NCI-H128 (cell line): ENCODE data around the gene PCDHGB6.
"Not testable (repeated sequence)": the region's sequence is repeated elsewhere in the genome, so short reads cannot be mapped to it uniquely, and the experiment has no call there.

Source experiments
- DNase-seq: peaks from one replicate; lab custom pipeline; 2025; ENCODE audit not compliant: unreplicated experiment; lab: John Stamatoyannopoulos, UW

Gene PCDHGB6

GRCh38 chr5:141417494-141418172, 9.8 kb downstream of the PCDHGB6 start, which contains the start of gene PCDHGB7:
TSS of gene PCDHGB7 (plus strand) at chr5:141417677. CDS start at chr5:141417860, 183 bp downstream.
- not testable (repeated sequence) for DNase-seq

DNA sequence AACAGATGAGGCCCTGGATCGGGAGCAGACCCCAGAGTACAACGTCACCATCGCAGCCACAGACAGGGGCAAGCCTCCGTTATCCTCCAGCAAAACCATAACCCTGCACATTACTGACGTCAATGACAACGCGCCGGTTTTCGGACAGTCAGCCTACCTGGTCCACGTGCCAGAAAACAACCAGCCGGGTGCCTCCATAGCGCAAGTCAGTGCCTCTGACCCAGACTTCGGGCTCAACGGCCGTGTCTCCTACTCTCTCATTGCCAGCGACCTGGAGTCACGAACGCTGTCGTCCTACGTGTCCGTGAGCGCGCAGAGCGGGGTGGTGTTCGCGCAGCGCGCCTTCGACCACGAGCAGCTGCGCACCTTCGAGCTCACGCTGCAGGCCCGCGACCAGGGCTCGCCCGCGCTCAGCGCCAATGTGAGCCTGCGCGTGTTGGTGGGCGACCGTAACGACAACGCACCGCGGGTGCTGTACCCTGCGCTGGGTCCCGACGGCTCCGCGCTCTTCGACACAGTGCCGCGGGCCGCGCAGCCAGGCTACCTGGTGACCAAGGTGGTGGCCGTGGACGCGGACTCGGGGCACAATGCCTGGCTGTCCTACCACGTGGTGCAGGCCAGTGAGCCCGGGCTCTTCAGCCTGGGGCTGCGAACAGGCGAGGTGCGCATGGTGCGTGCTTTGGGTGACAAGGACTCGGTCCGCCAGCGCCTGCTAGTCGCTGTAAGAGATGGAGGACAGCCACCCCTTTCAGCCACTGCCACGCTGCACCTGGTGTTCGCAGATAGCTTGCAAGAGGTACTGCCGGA, 11.5 kb downstream of the PCDHGB6 start:
- DNase-seq = no peak

DNA sequence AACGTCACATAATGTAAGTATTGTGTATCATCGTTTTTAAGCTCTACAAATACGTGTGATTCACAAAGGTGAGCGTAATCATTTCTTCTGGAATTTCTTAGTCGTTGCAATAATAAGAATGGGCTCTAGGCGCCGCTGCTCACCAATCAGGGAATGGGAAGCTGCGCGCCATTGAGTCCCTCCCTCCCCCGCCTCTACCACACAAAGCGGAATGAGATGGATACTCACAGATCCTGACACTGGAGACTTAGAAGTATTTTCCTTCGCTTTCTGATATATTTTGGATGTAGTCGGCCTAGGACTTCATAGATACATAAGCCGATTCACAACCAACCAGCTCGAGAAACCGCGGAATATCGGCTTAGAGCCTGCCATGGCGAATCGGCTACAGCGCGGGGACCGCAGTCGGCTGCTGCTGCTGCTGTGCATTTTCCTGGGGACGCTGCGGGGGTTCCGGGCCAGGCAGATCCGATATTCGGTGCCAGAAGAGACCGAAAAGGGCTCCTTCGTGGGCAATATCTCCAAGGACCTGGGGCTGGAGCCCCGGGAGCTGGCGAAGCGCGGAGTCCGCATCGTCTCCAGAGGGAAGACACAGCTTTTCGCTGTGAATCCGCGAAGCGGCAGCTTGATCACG, 13.2 kb downstream of the PCDHGB6 start, which contains the start of gene PCDHGA11:
Gene PCDHGA11 (plus strand): TSS at position 197 of the 634 bp plus-strand sequence. CDS start 177 bp downstream, at position 374.
- DNase-seq = no peak

DNA sequence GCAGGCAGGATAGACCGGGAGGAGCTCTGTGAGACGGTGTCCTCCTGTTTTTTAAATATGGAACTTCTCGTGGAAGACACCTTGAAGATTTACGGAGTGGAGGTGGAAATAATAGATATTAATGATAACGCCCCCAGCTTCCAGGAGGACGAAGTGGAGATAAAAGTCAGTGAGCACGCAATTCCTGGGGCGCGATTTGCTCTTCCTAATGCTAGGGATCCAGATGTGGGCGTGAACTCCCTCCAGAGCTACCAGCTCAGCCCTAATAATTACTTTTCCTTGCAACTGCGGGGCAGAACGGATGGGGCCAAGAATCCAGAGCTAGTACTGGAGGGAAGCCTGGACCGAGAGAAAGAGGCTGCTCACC, 13.7 kb downstream of the PCDHGB6 start:
- DNase-seq = no peak

- no peak for DNase-seq
Observed at GRCh38 chr5:141422742-141423291, 15.0 kb downstream of the PCDHGB6 start.

GRCh38 chr5:141427783-141428426, 20.1 kb downstream of the PCDHGB6 start:
- DNase-seq = no peak

DNA sequence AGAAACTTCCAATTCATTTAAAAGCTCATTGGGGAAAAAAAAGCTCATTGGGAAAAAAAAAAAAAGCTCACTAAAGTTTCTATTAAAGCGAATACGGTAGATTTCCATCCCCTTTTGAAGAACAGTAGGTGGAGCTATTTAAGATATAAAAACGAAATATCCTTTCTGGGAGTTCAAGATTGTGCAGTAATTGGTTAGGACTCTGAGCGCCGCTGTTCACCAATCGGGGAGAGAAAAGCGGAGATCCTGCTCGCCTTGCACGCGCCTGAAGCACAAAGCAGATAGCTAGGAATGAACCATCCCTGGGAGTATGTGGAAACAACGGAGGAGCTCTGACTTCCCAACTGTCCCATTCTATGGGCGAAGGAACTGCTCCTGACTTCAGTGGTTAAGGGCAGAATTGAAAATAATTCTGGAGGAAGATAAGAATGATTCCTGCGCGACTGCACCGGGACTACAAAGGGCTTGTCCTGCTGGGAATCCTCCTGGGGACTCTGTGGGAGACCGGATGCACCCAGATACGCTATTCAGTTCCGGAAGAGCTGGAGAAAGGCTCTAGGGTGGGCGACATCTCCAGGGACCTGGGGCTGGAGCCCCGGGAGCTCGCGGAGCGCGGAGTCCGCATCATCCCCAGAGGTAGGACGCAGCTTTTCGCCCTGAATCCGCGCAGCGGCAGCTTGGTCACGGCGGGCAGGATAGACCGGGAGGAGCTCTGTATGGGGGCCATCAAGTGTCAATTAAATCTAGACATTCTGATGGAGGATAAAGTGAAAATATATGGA, 22.7 kb downstream of the PCDHGB6 start, which contains the start of gene PCDHGA12:
Gene PCDHGA12 (plus strand): TSS at position 176 of the 782 bp plus-strand sequence. CDS start 253 bp downstream, at position 429.
- no peak for DNase-seq

DNA sequence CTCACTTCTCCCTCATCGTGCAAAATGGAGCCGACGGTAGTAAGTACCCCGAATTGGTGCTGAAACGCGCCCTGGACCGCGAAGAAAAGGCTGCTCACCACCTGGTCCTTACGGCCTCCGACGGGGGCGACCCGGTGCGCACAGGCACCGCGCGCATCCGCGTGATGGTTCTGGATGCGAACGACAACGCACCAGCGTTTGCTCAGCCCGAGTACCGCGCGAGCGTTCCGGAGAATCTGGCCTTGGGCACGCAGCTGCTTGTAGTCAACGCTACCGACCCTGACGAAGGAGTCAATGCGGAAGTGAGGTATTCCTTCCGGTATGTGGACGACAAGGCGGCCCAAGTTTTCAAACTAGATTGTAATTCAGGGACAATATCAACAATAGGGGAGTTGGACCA, 23.5 kb downstream of the PCDHGB6 start:
- DNase-seq = no peak

DNA sequence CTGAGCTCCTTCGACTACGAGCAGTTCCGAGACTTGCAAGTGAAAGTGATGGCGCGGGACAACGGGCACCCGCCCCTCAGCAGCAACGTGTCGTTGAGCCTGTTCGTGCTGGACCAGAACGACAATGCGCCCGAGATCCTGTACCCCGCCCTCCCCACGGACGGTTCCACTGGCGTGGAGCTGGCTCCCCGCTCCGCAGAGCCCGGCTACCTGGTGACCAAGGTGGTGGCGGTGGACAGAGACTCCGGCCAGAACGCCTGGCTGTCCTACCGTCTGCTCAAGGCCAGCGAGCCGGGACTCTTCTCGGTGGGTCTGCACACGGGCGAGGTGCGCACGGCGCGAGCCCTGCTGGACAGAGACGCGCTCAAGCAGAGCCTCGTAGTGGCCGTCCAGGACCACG, 24.5 kb downstream of the PCDHGB6 start:
- not testable (repeated sequence) for DNase-seq

DNA sequence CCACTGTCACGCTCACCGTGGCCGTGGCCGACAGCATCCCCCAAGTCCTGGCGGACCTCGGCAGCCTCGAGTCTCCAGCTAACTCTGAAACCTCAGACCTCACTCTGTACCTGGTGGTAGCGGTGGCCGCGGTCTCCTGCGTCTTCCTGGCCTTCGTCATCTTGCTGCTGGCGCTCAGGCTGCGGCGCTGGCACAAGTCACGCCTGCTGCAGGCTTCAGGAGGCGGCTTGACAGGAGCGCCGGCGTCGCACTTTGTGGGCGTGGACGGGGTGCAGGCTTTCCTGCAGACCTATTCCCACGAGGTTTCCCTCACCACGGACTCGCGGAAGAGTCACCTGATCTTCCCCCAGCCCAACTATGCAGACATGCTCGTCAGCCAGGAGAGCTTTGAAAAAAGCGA, 24.9 kb downstream of the PCDHGB6 start:
- not testable (repeated sequence) for DNase-seq

DNA sequence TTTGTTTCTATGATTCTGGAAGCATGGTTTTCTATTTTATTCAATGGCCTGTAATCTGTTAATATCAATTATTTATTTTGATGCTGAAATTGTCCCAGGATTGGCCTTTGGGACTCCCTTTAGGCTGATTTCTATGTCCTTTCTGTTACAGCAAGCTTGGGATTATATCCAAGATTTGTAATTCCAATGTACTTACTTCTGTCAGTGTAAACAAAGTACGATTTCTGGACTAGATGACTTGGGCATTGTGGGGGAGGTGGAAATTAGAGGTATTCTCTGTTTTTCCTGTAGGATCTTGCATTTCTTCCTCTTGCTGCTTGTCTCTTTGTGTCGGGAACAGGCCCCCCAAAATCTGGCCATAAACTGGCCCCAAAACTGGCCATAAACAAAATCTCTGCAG, 26.2 kb downstream of the PCDHGB6 start:
- DNase-seq = no peak

GRCh38 chr5:141437221-141437620, 29.4 kb downstream of the PCDHGB6 start:
- DNase-seq = no peak

- no peak for DNase-seq
Observed at GRCh38 chr5:141439411-141440141, 31.8 kb downstream of the PCDHGB6 start.

DNA sequence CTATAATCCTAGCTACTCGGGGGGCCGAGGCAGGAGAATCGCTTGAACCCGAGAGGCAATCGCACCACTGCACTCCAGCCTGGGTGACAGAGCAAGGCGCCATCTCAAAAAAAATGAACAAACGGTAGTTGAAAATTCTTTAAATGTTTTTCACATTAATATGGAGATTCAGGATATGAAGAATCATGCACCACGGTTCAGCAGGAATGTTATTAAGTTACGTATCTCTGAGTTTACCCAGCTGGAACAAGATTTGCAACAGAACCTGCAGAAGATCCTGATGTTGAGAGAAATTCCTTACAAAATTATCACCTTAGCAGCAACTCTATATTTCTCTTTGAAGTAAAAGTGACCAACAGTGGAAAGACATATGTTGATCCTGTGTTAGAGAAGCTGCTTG, 32.5 kb downstream of the PCDHGB6 start:
- DNase-seq = no peak

GRCh38 chr5:141441571-141442170, 33.9 kb downstream of the PCDHGB6 start:
- no peak for DNase-seq
